ENCODE measurements around the gene HIVEP3.
"Not testable (repeated sequence)": the region's sequence is repeated elsewhere in the genome, so short reads cannot be mapped to it uniquely, and the experiment has no call there.

HIVEP3 gene

DNA sequence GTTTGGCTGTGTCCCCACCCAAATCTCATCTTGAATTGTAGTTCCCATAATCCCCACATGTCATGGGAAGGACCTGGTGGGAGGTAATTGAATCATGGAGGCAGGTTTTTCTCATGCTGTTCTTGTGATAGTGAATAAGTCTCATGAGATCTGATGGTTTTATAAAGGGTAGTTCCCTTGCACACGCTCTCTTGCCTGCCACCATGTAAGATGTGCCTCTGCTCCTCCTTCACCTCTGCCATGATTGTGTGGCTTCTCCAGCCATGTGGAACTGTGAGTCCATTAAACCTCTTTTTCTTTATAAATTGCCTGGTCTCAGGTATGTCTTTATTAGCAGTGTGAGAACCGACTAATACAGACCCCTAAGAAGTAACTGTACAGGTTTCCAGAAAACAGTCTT, 2.5 kb upstream of the HIVEP3 start:
- DNase-seq (ENCODE audit: low read depth) = not testable (repeated sequence)

DNA sequence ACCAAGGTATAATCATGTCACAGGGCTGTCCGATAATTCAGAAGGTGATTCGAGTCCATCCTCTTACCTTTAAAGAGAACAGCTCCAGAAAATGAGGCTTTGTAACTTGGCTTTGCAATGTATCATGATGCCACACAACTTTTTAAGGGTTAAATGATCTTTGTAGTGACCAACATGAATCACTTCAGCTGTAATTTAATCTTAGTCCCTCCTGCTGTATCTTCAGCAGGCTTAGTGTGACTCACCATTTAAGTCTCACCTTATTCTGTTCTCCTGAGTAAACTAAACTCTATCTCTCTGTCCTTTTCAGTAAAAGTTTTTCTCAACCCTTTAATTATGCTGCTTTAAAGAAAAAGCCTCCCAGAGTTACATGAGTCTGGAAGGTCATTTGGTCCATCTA, 1.9 kb upstream of the HIVEP3 start:
- DNase-seq (ENCODE audit: low read depth) = no peak

DNA sequence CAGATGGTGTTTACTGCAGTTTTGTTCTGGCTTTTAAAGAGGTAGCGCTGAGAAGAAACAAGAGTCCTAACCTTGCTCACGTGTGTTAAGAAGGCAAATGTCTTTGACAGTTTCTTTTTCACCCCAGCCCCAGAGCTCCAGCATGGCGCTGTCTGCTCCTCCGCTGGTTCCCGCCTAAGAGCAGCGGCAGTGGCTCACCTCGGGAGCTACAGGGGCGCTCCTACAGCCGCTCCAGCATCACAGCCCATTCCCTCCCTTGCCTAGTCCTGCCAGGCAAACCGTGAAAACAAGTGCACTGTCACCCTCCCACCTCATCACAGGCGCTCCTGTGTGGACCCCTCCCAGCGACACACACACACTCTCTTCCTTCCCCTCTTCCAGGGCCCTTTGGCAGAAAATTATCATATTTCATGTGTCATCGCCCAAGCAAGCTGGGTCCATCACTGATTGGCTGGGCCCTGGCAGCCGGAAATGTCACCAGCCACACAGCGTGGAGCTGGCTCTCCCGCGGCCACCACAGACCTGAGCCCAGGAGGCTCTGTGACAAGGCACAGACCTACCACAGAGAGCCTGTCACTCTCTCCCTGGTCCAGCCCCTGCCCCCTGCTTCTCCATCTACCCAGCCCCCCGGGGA, 1.2 kb upstream of the HIVEP3 start:
- DNase-seq (ENCODE audit: low read depth) = peak; percentile 34

DNA sequence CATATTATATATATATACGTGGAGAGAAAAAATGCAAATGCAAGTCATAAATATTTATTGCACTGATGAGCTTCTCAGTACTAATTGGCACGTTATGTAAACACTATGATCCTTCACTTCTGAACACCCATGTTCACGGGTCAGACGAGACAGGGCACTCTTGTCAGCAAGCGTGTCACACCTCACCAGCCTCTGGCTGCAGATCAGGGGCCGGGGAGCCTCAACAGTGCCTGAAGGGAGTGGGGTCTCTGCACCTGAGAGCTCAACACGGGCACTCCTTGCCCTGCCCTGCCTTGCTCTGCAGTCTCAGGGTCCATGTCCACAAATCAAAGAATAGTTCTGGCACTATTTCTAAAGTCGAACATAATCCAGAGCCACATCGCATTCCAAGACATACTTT, 409 bp upstream of the HIVEP3 start:
- DNase-seq (ENCODE audit: low read depth) = no peak

DNA sequence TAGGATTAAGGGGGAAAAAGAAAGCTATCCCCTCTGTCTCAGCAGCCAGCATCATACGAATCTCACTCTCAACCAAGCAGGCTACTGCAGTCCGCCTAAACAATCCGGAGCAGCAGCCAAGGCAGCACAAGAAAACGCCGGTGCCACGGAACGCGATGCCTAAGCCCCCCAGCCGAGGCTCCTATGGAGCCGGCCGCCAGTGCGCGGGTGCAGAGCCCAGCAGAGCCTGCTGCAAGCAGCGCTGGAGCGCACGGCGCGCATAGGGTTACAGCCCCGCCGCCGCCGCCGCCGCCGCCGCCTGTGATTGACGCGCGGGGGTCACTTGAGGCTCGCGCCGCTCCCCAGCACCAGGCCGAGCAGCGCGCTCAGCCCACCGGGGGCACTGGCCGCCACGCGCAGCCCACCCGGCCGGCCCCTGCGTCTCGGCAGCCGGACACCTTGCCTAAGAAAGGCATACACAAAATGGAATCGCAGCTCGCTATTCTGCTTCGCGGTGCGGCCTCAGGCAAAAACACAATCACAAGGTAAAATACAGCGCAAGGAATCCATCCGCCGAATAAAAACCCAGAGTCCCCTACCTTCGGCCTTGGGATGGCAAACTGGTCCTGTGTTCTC, 780 bp downstream of the HIVEP3 start:
- no peak for DNase-seq (ENCODE audit: low read depth)

DNA sequence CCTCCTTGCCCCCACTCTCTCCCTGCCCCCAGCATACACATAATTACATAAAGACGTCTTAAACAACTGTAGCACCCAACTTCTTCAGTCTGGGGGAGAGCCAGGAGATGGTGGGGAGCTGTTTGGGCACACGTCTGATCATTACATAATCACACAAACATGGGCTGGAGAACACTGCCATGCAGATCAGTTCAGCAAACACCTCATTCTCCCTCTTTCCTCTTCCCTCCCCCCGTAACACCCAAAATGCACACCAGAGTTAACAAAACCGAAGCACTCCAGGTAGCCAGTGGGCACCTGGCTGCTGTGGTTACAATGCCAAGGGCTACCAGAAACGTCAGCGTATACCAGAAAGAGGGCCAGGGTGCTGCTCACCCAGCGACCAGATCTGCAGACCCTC, 1.6 kb downstream of the HIVEP3 start:
- DNase-seq (ENCODE audit: low read depth) = no peak

DNA sequence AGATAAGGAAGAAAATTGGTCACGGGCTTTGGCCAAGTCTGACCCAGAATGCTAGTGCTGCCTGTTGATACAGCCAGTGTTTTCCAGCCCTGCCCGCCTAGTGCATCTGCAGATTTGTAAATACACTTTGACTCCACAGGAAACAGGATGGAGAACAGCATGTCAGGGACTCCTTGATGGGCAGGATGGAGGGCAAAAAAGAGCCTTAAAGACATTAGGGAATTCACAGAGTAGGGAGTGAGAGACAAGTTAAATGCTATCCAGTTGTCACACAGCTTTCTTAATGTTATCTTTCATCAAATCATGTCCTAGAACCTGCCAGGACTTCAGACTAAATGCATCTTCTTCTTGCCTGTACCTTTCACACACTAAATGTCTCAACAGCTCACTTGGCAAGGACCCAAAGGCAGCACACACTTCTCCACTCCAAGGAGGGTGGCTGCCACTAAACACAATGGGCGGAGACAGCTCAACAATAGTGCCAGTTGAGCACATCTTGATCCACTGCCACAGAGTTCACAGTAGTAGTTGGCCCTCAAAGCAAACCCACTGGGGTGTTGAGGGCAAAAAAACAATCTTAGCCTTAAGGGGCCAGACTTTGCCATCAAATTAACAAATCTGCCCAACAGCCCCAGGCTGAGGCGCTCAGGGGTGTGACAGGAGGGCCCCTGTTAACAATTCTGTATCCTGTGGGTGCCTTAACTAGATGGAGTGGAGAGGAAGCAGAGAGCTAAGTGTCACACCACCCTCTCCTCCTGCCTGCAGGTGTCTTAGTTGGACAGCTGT, 2.7 kb downstream of the HIVEP3 start:
- no peak for DNase-seq (ENCODE audit: low read depth)

DNA sequence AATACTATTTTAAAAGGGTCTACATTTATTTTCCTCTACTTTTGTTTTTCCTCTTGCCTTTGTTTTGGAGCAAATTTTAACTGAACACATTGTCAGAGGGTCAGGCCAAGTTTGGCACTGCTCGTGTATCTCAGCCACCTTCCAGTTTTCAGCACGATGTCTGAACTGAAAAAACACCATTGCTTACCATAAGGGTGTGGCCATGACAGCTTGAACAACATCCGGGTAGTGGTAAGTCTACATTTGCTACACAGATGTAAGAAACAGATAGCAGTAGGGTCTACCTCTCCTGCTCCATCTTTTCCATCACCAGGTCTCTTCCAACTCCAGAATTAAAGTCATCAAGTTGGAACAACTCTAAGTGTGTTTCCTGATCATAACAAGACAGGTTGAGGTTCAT, 4.2 kb downstream of the HIVEP3 start:
- DNase-seq (ENCODE audit: low read depth) = no peak

DNA sequence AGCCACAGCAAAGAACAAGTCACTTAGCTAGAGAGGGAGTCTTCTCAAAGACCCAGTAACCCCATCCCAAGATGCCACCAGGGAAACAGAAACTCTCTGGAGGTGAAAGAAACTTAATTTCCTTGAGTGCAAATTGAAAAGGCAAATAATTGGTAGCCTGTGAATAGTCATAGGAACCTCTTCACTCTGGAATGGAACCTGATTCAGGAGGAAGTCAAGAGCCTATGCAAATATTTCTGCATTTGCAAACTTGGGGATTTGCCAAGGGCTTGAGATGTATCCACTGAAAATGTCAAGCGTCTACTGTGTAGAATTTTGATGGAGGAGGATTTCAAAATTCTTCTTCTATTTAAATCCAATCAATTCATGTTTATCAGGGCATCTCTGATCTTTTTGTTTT, 5.7 kb downstream of the HIVEP3 start:
- DNase-seq (ENCODE audit: low read depth) = no peak

DNA sequence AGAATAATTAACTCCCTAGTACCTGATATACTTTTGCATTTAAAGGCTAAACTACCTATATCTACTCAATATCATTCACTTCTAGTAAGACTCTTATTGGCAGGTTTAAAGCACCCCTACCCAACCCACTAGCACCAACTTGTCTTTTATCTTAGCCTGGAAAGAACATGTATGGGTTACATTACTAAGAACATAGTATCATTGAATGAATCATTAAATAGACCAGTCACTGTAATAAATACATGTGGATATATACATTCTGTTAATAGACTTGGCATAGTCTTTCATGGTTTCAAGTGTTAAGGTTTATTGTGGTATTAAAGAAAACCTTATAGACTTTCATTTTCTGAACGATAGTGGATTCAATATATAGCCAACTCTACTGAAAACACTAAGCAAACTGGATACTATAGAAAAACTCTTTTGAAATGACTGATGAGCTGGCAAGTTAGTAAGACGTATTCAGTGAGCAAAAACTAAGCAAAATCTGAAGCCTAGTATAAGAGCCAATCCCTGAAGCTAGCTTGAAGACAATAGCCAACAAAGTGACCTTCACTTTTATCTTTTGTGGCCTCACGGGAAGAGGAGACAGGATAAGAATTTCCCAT, 10.3 kb downstream of the HIVEP3 start:
- no peak for DNase-seq (ENCODE audit: low read depth)

DNA sequence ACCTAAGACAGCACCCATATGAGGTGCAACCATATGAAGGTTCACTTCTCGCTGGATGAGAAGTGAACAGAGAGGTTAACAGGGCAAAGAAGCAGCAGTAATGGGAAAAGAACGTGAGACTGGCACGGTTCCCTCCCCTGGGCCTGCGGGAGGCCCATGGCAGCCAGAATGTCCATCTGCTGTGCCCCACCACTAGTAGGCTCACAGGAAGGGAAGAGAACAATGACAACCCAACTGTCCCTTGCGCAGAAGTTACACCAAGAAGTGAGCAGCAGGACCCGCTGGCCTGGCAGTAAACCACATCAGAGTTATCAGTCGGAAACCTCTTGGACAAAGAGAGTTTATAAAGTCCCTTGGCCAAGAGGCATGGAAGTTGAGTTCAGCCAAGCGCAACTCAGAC, 11.3 kb downstream of the HIVEP3 start:
- no peak for DNase-seq (ENCODE audit: low read depth)

DNA sequence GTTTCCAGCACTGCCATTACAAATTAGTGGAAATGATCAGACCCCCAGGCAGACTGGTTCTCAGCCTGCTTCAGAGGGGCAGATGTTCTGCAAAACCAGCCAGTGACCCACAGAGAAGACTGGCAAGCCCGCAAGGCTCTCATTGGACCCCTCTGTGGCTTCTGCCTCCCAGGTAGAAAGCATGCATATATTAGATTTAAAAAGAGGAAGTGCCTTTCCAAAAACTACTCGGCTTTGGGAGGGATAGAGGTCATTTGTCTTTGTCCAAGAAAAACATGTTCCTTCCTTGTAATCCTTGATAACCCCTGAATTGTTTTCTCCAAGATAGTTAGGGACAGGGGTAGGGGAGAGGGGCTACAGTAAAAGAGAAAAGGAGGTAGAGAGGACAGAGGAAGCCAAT, 11.8 kb downstream of the HIVEP3 start:
- DNase-seq (ENCODE audit: low read depth) = no peak

DNA sequence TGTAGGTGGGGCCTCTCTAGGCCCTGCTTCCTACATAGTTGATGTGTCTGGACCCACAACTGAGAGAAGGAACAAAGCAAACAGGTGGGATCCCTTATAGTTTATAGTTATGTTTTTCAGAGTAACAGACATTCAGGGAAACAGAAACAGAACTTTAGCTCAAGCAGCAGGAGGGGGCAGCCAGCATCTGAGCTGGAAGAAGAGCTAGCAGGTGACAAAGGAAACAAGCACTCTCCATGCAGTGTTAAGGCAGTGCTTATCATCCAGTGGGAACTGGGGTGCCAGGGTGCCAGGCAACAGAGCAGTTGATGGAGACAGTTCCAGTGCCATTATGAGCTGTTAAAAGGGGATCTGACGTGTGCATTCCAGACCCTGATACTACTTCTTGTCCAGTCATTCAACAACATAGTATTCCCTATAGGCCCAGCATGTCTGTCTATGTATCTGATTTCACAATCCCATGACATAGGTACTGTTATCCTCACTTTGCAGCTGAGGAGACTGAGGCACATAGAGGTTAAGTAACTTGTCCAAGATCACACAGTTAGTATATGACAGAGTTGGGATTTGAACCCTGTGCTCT, 13.5 kb downstream of the HIVEP3 start:
- DNase-seq (ENCODE audit: low read depth) = no peak

DNA sequence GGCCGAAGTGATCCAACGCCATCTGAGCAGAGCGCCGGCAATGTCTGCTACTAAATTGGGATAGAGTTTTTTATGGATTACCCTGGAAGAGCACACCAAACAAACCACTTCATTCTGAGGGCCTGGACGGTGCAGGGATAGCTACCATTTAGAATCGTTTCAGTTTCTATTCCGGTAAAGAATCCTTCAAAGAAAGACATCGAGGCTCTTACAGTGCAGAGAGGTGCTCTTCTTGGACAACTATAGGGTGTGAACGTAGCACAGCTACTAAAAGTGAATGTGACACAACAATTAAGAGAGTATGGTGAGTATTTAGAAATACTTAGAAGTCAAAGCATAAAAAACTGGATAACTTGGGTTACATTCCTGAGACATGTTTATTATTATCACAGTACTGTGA, 16.1 kb downstream of the HIVEP3 start:
- DNase-seq (ENCODE audit: low read depth) = no peak

DNA sequence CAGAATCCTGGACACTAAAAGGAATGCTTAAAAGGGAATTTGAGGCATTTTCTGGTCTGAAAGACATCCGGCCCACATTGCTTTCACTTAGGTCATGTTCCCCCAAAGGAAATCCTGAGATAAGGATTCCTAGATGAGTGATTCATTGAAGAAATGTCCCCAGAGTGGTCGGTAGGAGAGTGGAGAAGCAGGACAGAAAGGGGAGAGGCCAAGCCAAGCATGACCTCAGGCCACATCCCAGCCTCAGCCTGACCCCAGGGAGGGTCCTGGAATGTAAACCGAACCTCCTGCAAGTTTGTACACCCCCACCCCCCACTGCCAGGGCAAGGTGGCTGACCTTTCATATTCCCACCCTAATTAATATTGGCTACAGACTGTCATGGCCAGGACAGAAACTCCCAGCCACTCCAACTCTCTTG, 16.6 kb downstream of the HIVEP3 start:
- DNase-seq (ENCODE audit: low read depth) = no peak

DNA sequence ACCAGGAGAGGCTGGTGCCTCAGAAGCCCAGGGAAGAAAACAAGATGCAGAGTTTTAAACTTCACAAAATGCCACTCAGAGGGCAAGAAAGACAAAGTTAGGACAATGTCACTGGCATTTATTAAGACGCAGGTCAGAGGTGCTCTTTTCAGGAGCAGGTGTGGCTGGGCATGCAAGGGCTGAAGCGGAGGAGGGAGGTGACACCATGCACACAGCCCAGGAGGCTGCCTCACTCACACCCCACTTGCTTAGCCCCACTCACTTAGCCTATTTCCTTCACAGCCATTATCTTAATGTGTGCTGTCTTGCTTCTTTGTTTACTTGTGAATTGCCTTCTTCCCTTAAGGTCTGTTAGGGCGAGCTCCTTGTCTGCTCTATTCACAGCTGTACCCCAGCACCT, 17.2 kb downstream of the HIVEP3 start:
- no peak for DNase-seq (ENCODE audit: low read depth)

DNA sequence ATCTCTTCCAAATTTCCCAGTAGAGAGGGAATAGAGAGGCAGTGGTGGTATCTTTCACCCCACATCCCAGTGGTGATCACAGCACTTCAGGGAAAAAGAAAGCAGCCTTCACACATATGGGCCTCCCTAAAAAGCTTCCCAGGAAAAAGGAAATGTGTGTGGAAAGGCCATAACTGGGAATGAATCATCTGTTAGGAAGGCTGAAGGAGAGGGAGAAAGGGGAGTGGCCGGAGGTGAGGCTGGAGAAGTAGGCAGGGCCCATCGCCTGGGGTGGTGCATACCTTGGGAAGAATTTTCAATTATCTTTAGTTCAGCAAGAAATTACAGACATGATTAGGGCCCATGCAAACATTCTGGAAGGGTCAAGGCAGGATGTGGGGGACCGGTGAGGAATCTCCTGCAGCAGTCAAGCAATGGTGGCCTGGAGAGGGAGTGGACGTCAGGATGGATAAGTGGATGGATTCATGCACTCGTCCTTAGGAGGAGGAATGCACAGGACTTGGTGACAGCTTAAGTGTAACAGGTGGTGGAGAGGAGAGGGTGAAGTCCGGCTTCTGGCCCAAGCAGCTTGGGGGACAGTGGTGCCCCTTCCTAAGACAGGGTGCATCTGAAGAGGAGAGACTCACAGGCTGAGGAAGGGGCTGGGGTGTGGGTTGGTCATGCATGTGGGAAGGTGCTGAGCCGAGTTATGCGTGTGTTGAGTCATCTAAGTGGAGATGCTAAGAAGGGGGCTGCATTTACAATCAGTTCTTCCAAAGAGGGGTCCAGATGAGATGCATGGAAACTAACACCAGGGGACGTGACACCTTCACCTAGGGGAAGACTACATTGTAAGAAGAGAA, 17.9 kb downstream of the HIVEP3 start:
- DNase-seq (ENCODE audit: low read depth) = no peak

DNA sequence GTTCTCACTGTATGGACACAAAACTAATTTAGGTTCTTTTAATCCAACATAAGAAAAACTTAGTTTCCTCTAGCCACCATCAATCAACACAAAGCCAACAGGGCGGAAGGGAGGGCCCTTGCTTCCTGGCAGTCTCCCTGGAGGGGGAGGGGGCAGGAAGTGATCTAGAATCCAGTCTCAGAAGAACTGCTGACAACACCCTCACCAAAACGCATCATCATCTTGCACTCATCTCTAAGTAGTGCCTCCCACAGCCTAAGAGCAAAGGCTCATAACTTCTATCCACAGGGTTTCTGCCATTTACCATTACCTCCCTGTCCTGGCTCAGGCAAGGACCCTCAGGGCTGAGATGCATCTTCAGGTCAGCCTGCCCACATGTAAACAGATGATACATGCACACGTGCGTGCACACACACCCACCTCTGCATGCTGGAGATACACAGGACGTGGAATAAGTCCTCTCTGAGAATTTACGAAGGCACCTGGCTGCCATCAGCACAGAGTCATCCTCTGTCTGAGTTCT, 20.5 kb downstream of the HIVEP3 start:
- DNase-seq (ENCODE audit: low read depth) = no peak

DNA sequence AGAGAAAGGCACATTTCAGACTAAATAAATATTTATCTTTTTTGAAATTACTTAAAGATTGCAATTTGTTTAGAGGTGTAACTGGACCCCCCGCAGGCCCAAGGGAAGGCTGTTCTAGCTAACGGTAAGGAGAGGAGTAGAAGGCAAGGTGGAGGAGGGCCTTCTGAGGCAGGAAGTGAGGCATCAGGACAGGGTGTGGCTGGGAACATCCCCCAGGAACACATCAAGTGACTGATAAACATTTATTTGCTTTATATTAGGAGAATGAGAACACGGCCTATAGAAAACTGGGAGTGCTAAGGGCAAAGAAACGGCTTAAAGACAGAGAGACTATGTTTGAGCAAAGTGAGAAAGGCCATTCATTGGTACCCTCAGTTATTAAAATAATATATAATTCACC, 23.2 kb downstream of the HIVEP3 start:
- DNase-seq (ENCODE audit: low read depth) = no peak

DNA sequence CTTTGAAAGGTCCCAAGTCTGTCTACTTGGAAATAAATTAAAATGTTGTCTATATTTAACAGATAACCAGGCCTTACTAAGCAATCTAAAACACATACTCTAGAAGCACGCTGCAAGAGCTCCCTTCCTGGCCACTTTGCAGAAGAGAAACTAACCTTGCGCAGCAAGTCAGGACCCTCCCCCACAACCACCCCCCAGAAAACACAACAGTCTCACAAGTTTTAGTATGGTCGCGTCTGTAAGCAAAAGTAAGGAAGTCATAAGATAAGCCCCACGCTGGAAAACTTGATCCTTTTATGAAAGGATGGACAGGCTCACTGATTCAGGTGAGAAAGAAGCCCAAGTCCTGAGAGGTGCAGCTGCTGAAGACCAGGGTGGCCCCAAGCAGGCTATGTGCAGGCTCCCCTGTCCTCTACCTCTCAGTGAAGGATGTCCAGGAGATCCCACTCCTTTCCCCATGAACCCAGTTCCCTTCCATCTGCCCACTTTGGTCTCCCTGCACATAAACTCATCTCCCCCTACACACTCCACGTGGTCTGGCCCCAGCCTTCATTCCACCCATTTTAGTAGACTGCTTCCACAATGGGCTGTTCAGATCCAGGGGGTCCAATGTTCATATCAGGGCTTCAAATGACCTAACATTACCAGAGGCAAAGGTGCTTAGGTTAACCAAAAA, 23.8 kb downstream of the HIVEP3 start:
- no peak for DNase-seq (ENCODE audit: low read depth)

Measured in stimulated activated CD8-positive, alpha-beta memory T cell treated with anti-CD3 and anti-CD28 coated beads, Interleukin-15, amount 100 ng/mL, for 24 hours (primary cell).